Fibroblast of gingiva (primary cell): ENCODE results near the gene GAD2.

Experiments
- DNase-seq: peaks from one replicate; pipeline ENCODE4 v3.0.0-alpha.2; 2011; ENCODE audit warnings: low read depth

The GAD2 gene

GRCh38 chr10:26216585-26217395 lies at the start of gene GAD2:
Gene GAD2, plus strand, starts transcription at chr10:26216774. Its CDS starts 36 bp downstream, at chr10:26216810.
- no peak for DNase-seq

- no peak for DNase-seq
Observed at GRCh38 chr10:26169466-26169865, 47.1 kb upstream of the GAD2 start.

GRCh38 chr10:26172131-26172530 lies 44.4 kb upstream of the GAD2 start:
- DNase-seq, result no peak

- no peak for DNase-seq
Observed at GRCh38 chr10:26173837-26174236, 42.7 kb upstream of the GAD2 start.

- no peak for DNase-seq
Observed at GRCh38 chr10:26177341-26177740, 39.2 kb upstream of the GAD2 start.

GRCh38 chr10:26194275-26194674 lies 22.3 kb upstream of the GAD2 start:
- DNase-seq, result no peak

GRCh38 chr10:26197248-26197647 lies 19.3 kb upstream of the GAD2 start:
- DNase-seq, result no peak

GRCh38 chr10:26198119-26198518 lies 18.5 kb upstream of the GAD2 start:
- DNase-seq, result no peak

- no peak for DNase-seq
Observed at GRCh38 chr10:26199841-26200240, 16.7 kb upstream of the GAD2 start.

GRCh38 chr10:26205223-26205622 lies 11.4 kb upstream of the GAD2 start:
- DNase-seq, result no peak

GRCh38 chr10:26211781-26212444 lies 4.7 kb upstream of the GAD2 start:
- DNase-seq, result no peak

GRCh38 chr10:26212511-26212910 lies 4.1 kb upstream of the GAD2 start:
- DNase-seq, result no peak

- no peak for DNase-seq
Observed at GRCh38 chr10:26213157-26213800, 3.3 kb upstream of the GAD2 start.

GRCh38 chr10:26214004-26214403 lies 2.6 kb upstream of the GAD2 start:
- no peak for DNase-seq

GRCh38 chr10:26214551-26215395 lies 1.8 kb upstream of the GAD2 start:
- no peak for DNase-seq

GRCh38 chr10:26215396-26215934 lies 1.1 kb upstream of the GAD2 start:
- no peak for DNase-seq

- no peak for DNase-seq
Observed at GRCh38 chr10:26215935-26216584, 514 bp upstream of the GAD2 start.

- DNase-seq, result no peak
Observed at GRCh38 chr10:26217396-26218086, 967 bp downstream of the GAD2 start.

GRCh38 chr10:26219676-26220075 lies 3.1 kb downstream of the GAD2 start:
- no peak for DNase-seq

GRCh38 chr10:26220901-26221300 lies 4.3 kb downstream of the GAD2 start:
- no peak for DNase-seq

GRCh38 chr10:26221541-26221940 lies 5.0 kb downstream of the GAD2 start:
- DNase-seq, result no peak
